22Rv1 (cell line): ENCODE results near the gene GIPC3.

Experiments
- H3K27ac ChIP-seq: fragments of 450-650 bp; 2 replicates; pipeline ENCODE4 v1.5.1; 2017
- CTCF ChIP-seq: fragments of 450-650 bp; IDR thresholded peaks from 2 replicates; pipeline ENCODE4 v1.5.1; 2017; ENCODE audit warnings: mild to moderate bottlenecking
- ZFX ChIP-seq: fragments of 450-650 bp; IDR thresholded peaks from 2 replicates; pipeline ENCODE4 v1.6.1; 2017; ENCODE audit warnings: antibody characterized with exemption, borderline replicate concordance

GIPC3 gene

GRCh38 chr19:3634496-3635045 is 49.3 kb downstream of the GIPC3 start:
- H3K27ac ChIP-seq, result no peak overlapping the region
- TF ChIP-seq ZFX (no peak), CTCF (no peak)

- H3K27ac ChIP-seq, result no peak overlapping the region
- TF ChIP-seq CTCF, result no peak
- no peak for TF ChIP-seq ZFX
Measured at GRCh38 chr19:3636506-3636905, 51.2 kb downstream of the GIPC3 start.

- TF ChIP-seq CTCF (no peak), ZFX (no peak)
- H3K27ac ChIP-seq, result no peak overlapping the region
Measured at GRCh38 chr19:3636962-3637361, 51.7 kb downstream of the GIPC3 start.

GRCh38 chr19:3637621-3638020 is 52.3 kb downstream of the GIPC3 start:
- H3K27ac ChIP-seq, result no peak overlapping the region
- TF ChIP-seq ZFX (no peak), CTCF (no peak)

GRCh38 chr19:3638208-3639193 is 53.2 kb downstream of the GIPC3 start:
- no peak overlapping the region for H3K27ac ChIP-seq
- TF ChIP-seq CTCF, result no peak
- TF ChIP-seq ZFX, result no peak

- H3K27ac ChIP-seq, result no peak overlapping the region
- TF ChIP-seq CTCF (no peak), ZFX (no peak)
Measured at GRCh38 chr19:3639479-3639878, 54.2 kb downstream of the GIPC3 start.
